Stimulated activated memory B cell treated with anti-CD40 and anti-IgM and Interleukin-4, amounts not matched to agents 10 μg/mL and 1 μg/mL and 100 μg/mL, for 72 hours (primary cell): ENCODE data around the gene ZNF222.

Source experiments
- ATAC-seq: fragments of 150-1000 bp; cut with Tn5 transposase; 2 replicates; pipeline ENCODE4 v1.10.0; 2021
- H3K27ac Mint-ChIP-seq: one replicate; pipeline ENCODE4 v1.8.0; 2022; ENCODE audit warnings: mild to moderate bottlenecking, mixed read lengths
- H3K27me3 Mint-ChIP-seq: one replicate; pipeline ENCODE4 v1.8.0; 2022; ENCODE audit warnings: mixed read lengths
- H3K36me3 Mint-ChIP-seq: one replicate; pipeline ENCODE4 v1.8.0; 2022; ENCODE audit warnings: mixed read lengths
- H3K4me1 Mint-ChIP-seq: one replicate; pipeline ENCODE4 v1.8.0; 2022; ENCODE audit warnings: mixed read lengths
- H3K4me3 Mint-ChIP-seq: one replicate; pipeline ENCODE4 v1.8.0; 2022; ENCODE audit warnings: mild to moderate bottlenecking, moderate library complexity, mixed read lengths
- H3K9me3 Mint-ChIP-seq: one replicate; pipeline ENCODE4 v1.8.0; 2022; ENCODE audit warnings: mixed read lengths

ZNF222 gene

GRCh38 chr19:44025217-44025936 is at the start of gene ZNF222:
ZNF222 (plus strand) TSS chr19:44025379; CDS start chr19:44025437, 58 bp downstream.
- Mint-ChIP-seq H3K4me1 (peaks cover 18% of the 10 kb centered on the region), H3K36me3 (peaks cover 55% of the 10 kb centered on the region)

DNA sequence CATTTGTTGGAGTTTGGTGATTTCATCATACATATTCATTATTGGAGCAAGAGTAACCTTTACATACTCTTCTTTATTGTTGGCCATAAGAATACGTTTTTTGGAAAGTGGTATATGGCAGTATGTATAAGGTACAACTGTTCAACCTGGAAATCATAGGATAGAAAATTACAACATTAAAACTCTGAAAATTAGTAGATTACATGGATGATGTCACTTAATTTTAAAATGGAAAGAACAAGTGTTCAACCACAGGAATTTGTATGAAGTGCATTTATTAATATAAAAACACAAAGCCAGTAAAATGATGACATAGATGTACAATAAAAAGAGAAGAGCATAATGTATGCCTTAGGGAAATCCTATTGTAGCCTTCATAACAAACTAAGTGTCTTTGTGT is 48.4 kb upstream of the ZNF222 start:
- no peak for ATAC-seq
- Mint-ChIP-seq H3K4me1 (no peaks in the 10 kb centered on the region), H3K36me3 (no peaks in the 10 kb centered on the region), H3K27me3 (no peaks in the 10 kb centered on the region), H3K4me3 (no peak overlapping the region), H3K27ac (no peak overlapping the region), H3K9me3 (peaks cover 23% of the 10 kb centered on the region)

More at GRCh38 chr19:44025217-44025936, at the start of gene ZNF222:
- ATAC-seq: peak; percentile 99
- H3K27ac Mint-ChIP-seq: peak within 1 kb of the TSS; percentile 91
- H3K9me3 Mint-ChIP-seq: peaks cover 19% of the 10 kb centered on the region
- peak within 1 kb of the TSS; percentile 100 for H3K4me3 Mint-ChIP-seq
- H3K27me3 Mint-ChIP-seq: no peaks in the 10 kb centered on the region

DNA sequence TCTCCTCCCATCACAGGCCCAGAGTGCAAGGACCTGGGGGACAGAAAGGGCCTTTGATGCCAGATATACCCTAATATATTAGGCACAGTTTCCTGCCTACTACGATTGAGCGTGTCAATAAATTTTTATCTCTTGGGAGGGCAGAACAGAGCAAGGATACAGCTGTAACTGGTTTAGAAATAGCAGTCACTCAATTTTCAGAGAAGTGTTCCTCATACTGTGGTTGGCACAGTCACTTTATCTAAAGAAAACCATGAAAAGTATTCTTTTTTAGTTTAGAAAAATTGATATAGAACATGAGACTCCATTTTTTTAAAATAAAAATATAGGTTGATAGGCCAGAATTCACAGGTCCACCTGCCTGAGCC is 41.7 kb upstream of the ZNF222 start:
- Mint-ChIP-seq H3K36me3 (peaks cover 20% of the 10 kb centered on the region), H3K4me3 (peak overlapping the region; percentile 72), H3K9me3 (peaks cover under 1% of the 10 kb centered on the region), H3K4me1 (no peaks in the 10 kb centered on the region), H3K27me3 (no peaks in the 10 kb centered on the region), H3K27ac (peak overlapping the region; percentile 84)
- peak; percentile 31 for ATAC-seq

DNA sequence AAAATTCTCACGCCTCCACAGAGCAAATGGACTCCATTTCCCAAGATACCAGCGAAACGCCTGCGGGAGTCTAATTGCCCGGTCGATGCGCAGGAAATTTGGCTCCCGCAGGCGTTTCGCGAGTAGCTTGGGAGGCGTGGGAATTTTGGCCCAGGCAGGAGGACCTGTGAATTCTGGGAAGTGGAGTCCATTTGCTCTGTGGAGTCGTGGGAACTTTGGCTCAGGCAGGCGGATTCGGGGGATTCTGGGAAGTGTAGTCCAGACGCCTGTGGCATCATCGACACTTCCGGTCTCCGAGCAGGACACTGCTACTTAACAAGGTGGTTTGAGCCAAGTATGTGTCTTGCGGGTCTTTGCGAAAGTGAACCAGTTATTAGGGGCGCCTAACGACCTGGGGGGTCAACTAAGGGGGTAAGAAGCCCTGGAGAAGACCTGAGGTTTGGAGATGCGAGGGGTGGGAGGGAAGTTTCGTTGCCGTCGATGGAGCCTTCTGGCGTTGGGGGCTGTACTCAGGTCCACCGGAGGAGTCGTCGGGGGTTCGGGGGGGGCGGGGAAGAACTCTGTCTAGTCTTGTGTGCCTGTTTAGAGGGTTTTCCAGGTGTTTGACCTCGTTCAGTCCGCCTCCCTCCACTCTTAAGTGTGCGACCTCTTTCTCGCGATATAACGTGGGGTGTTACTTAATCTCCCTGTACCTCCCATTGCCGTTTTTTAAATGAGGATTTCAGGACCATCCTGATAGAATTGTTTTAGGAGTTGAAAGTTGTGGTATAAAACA is 41.1 kb upstream of the ZNF222 start, which contains the start of gene ZNF155:
Gene ZNF155 (plus strand): TSS at position 277 of the 775 bp plus-strand sequence. CDS start 4,356 bp downstream, outside the sequence.
- Mint-ChIP-seq H3K36me3 (peaks cover 26% of the 10 kb centered on the region), H3K9me3 (peaks cover 3% of the 10 kb centered on the region), H3K4me3 (peak within 1 kb of the TSS; percentile 91), H3K27ac (peak within 1 kb of the TSS; percentile 84), H3K27me3 (no peaks in the 10 kb centered on the region), H3K4me1 (no peaks in the 10 kb centered on the region)
- peak; percentile 96 for ATAC-seq

- H3K4me1 Mint-ChIP-seq: no peaks in the 10 kb centered on the region
- ATAC-seq: peak; percentile 12
- H3K4me3 Mint-ChIP-seq: peak overlapping the region; percentile 91
- peaks cover 31% of the 10 kb centered on the region for H3K36me3 Mint-ChIP-seq
- H3K27me3 Mint-ChIP-seq: no peaks in the 10 kb centered on the region
- peak overlapping the region; percentile 84 for H3K27ac Mint-ChIP-seq
- H3K9me3 Mint-ChIP-seq: peaks cover 4% of the 10 kb centered on the region
Observed at GRCh38 chr19:43984687-43985000, 40.5 kb upstream of the ZNF222 start.

GRCh38 chr19:43997631-43998290 is 27.4 kb upstream of the ZNF222 start:
- Mint-ChIP-seq H3K27me3 (no peaks in the 10 kb centered on the region), H3K27ac (no peak overlapping the region), H3K9me3 (peaks cover 18% of the 10 kb centered on the region), H3K4me3 (no peak overlapping the region), H3K36me3 (peaks cover 58% of the 10 kb centered on the region), H3K4me1 (peaks cover 9% of the 10 kb centered on the region)
- no peak for ATAC-seq

- Mint-ChIP-seq H3K36me3 (peaks cover 39% of the 10 kb centered on the region), H3K9me3 (peaks cover 18% of the 10 kb centered on the region), H3K27me3 (no peaks in the 10 kb centered on the region), H3K4me3 (peak overlapping the region; percentile 98), H3K27ac (peak overlapping the region; percentile 93), H3K4me1 (peaks cover 16% of the 10 kb centered on the region)
- no peak for ATAC-seq
Observed at GRCh38 chr19:44002212-44002565, 23.0 kb upstream of the ZNF222 start.

GRCh38 chr19:44002566-44003460 is 22.4 kb upstream of the ZNF222 start, which contains the start of gene ZNF230:
ZNF230 (plus strand) TSS chr19:44002957; CDS start chr19:44007079, 4,122 bp downstream.
- Mint-ChIP-seq H3K36me3 (peaks cover 39% of the 10 kb centered on the region), H3K27ac (peak within 1 kb of the TSS; percentile 93), H3K9me3 (peaks cover 24% of the 10 kb centered on the region), H3K4me3 (peak within 1 kb of the TSS; percentile 98), H3K27me3 (no peaks in the 10 kb centered on the region), H3K4me1 (peaks cover 16% of the 10 kb centered on the region)
- ATAC-seq: peak; percentile 96

GRCh38 chr19:44003461-44004009 is 21.6 kb upstream of the ZNF222 start:
- H3K36me3 Mint-ChIP-seq: peaks cover 39% of the 10 kb centered on the region
- H3K9me3 Mint-ChIP-seq: peaks cover 18% of the 10 kb centered on the region
- peak overlapping the region; percentile 93 for H3K27ac Mint-ChIP-seq
- H3K4me1 Mint-ChIP-seq: peaks cover 16% of the 10 kb centered on the region
- H3K4me3 Mint-ChIP-seq: peak overlapping the region; percentile 98
- no peaks in the 10 kb centered on the region for H3K27me3 Mint-ChIP-seq
- ATAC-seq: peak; percentile 67

DNA sequence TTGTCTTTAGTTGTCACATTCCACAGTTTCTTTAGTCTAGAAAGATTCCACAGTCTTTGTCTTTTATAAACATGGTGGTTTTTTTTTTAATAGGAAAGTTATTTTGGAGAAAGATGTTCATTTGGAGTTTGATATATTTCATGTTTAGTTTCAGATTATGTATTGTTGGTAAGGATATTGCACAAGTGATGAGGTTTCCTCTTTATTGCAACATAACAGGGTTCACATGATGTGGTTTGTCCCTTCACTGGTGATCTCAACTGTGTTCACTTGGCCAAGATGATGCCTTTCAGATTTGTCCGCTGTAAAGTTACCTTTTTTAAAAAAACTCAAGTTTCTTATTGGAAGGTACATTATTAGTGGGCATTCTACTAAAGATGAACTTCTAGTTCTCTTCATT is 19.2 kb upstream of the ZNF222 start:
- ATAC-seq: no peak
- no peaks in the 10 kb centered on the region for H3K27me3 Mint-ChIP-seq
- no peak overlapping the region for H3K4me3 Mint-ChIP-seq
- peaks cover 30% of the 10 kb centered on the region for H3K9me3 Mint-ChIP-seq
- H3K4me1 Mint-ChIP-seq: peaks cover 16% of the 10 kb centered on the region
- no peak overlapping the region for H3K27ac Mint-ChIP-seq
- peaks cover 59% of the 10 kb centered on the region for H3K36me3 Mint-ChIP-seq

- no peak for ATAC-seq
Observed at GRCh38 chr19:44007473-44007872, 17.7 kb upstream of the ZNF222 start.

DNA sequence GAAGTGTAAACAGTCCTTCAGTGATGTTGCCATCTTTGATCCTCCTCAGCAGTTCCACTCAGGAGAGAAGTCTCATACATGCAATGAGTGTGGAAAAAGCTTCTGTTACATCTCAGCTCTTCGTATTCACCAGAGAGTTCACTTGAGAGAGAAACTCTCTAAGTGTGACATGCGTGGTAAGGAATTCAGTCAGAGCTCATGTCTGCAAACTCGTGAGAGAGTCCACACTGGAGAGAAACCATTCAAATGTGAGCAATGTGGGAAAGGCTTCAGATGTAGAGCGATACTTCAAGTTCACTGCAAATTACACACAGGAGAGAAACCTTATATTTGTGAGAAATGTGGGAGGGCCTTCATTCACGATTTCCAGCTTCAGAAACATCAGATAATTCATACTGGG is 14.7 kb upstream of the ZNF222 start:
- H3K4me1 Mint-ChIP-seq: no peaks in the 10 kb centered on the region
- H3K27me3 Mint-ChIP-seq: no peaks in the 10 kb centered on the region
- no peak overlapping the region for H3K4me3 Mint-ChIP-seq
- H3K9me3 Mint-ChIP-seq: peaks cover 42% of the 10 kb centered on the region
- H3K36me3 Mint-ChIP-seq: peaks cover 80% of the 10 kb centered on the region
- ATAC-seq: no peak
- no peak overlapping the region for H3K27ac Mint-ChIP-seq

More at GRCh38 chr19:44007473-44007872, 17.7 kb upstream of the ZNF222 start:
- Mint-ChIP-seq H3K9me3 (peaks cover 35% of the 10 kb centered on the region), H3K27me3 (no peaks in the 10 kb centered on the region), H3K4me1 (peaks cover 10% of the 10 kb centered on the region), H3K36me3 (peaks cover 74% of the 10 kb centered on the region), H3K27ac (no peak overlapping the region), H3K4me3 (no peak overlapping the region)

GRCh38 chr19:44019498-44019897 is 5.7 kb upstream of the ZNF222 start:
- peaks cover 1% of the 10 kb centered on the region for H3K4me1 Mint-ChIP-seq
- ATAC-seq: no peak
- no peak overlapping the region for H3K27ac Mint-ChIP-seq
- H3K27me3 Mint-ChIP-seq: peaks cover 19% of the 10 kb centered on the region
- H3K9me3 Mint-ChIP-seq: peaks cover 27% of the 10 kb centered on the region
- H3K36me3 Mint-ChIP-seq: peaks cover 9% of the 10 kb centered on the region
- H3K4me3 Mint-ChIP-seq: no peak overlapping the region

DNA sequence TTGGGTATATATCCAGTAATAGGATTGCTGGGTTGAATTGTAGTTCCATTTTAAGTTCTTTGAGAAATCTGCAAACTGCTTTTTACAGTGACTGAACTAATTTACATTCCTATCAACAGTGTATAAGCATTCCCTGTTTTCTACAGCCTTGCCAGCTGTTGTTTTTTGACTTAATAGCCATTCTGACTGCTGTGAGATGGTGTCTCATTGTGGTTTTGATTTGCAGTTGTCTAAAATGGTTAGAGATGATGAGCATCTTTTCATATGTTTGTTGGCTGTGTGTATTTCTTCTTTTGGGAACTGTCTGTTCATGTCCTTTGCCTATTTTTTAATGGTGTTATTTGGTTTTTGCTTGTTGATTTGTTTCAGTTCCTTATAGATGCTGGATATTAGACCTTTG is 4.0 kb upstream of the ZNF222 start:
- Mint-ChIP-seq H3K4me3 (no peak overlapping the region), H3K27me3 (peaks cover 19% of the 10 kb centered on the region), H3K4me1 (peaks cover 18% of the 10 kb centered on the region), H3K36me3 (peaks cover 22% of the 10 kb centered on the region), H3K9me3 (peaks cover 25% of the 10 kb centered on the region), H3K27ac (no peak overlapping the region)
- ATAC-seq: no peak
